ENCODE data around the gene CD300LF. TPM values are rescaled to one million over a fixed set of nuclear protein-coding genes. Genes with fewer than 3 reads are reported as not detected.

Gene CD300LF
- total RNA-seq, 1 experiment from 2014 or later: not detected

- no peak for DNase-seq (ENCODE audit: low spot score)
- in situ Hi-C loops (cut with HindIII; ENCODE audit: low sequenced_read_pairs): no loop called here
These were observed 58.0 kb downstream of the CD300LF start for GRCh38 chr17:74654742-74655141.

DNA sequence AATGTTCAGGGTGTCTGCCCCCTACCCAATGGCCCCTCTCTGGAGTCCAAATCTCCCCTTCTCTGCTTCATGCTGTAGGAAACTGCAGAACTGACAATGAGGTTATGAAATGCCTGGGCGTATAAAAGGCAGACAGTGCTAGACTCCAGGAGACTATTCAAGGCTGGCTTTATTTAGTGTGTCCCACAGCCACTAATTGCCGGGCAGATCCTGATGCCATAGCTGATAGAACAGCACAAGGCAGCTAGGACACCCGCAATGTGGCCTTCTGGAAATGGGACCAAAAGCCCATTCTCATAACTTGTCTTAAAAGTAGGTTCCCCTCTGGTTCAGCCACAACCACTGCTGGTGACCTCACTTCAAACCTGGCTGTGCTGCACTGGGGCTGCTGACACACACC lies 60.7 kb downstream of the CD300LF start:
- DNase-seq (ENCODE audit: low spot score): no peak
- in situ Hi-C loops (cut with HindIII; ENCODE audit: low sequenced_read_pairs): no loop called here

GRCh38 chr17:74649909-74650308 lies 62.8 kb downstream of the CD300LF start:
- no peak for DNase-seq (ENCODE audit: low spot score)
- in situ Hi-C loops (cut with HindIII; ENCODE audit: low sequenced_read_pairs): no loop called here

GRCh38 chr17:74647871-74648672 lies 64.7 kb downstream of the CD300LF start:
- DNase-seq (ENCODE audit: low spot score): no peak
- in situ Hi-C loops (cut with HindIII; ENCODE audit: low sequenced_read_pairs): no loop called here

- peak; percentile 40 for DNase-seq (ENCODE audit: low spot score)
- in situ Hi-C loops (cut with HindIII; ENCODE audit: low sequenced_read_pairs): no loop called here
These were observed 66.5 kb downstream of the CD300LF start for GRCh38 chr17:74646231-74646630.

- in situ Hi-C loops (cut with HindIII; ENCODE audit: low sequenced_read_pairs): no loop called here
- DNase-seq (ENCODE audit: low spot score): no peak
These were observed 67.7 kb downstream of the CD300LF start for GRCh38 chr17:74645010-74645409.

GRCh38 chr17:74644419-74644818 lies 68.3 kb downstream of the CD300LF start:
- DNase-seq (ENCODE audit: low spot score): no peak
- in situ Hi-C loops (cut with HindIII; ENCODE audit: low sequenced_read_pairs): no loop called here

Other genes starting within 250 kb of the CD300LF start
- not detected in 2 replicates for gene CD300A, start 246.3 kb downstream of the CD300LF start, total RNA-seq (2014; rRNA removed; shearing (Covaris generic))
- gene CD300LB, start 181.4 kb downstream of the CD300LF start, total RNA-seq (2014; rRNA removed; shearing (Covaris generic)): not detected in 2 replicates
- not detected in 2 replicates for gene CD300C, start 166.8 kb downstream of the CD300LF start, total RNA-seq (2014; rRNA removed; shearing (Covaris generic))
- gene CD300H, start 145.4 kb downstream of the CD300LF start, total RNA-seq (2014; rRNA removed; shearing (Covaris generic)): not detected in 2 replicates
- not detected in 2 replicates for gene CD300LD, start 120.6 kb downstream of the CD300LF start, total RNA-seq (2014; rRNA removed; shearing (Covaris generic))
- not detected in 2 replicates for gene CD300E, start 89.2 kb downstream of the CD300LF start, total RNA-seq (2014; rRNA removed; shearing (Covaris generic))
- 1.4 and 4.2 TPM in 2 replicates for gene RAB37, start 24.3 kb upstream of the CD300LF start, total RNA-seq (2014; rRNA removed; shearing (Covaris generic))
- 82.3 and 90.0 TPM in 2 replicates for gene NHERF1, start 35.7 kb upstream of the CD300LF start, total RNA-seq (2014; rRNA removed; shearing (Covaris generic))
- 31.0 and 32.7 TPM in 2 replicates for gene NAT9, start 63.4 kb upstream of the CD300LF start, total RNA-seq (2014; rRNA removed; shearing (Covaris generic))
- gene GRIN2C, start 147.0 kb upstream of the CD300LF start, total RNA-seq (2014; rRNA removed; shearing (Covaris generic)): 0.37 and 1.3 TPM in 2 replicates
- 120 and 154 TPM in 2 replicates for gene FDXR, start 160.1 kb upstream of the CD300LF start, total RNA-seq (2014; rRNA removed; shearing (Covaris generic))
- not detected in 2 replicates for gene FADS6, start 180.7 kb upstream of the CD300LF start, total RNA-seq (2014; rRNA removed; shearing (Covaris generic))
- 1.4 and 1.9 TPM in 2 replicates for gene USH1G, start 210.3 kb upstream of the CD300LF start, total RNA-seq (2014; rRNA removed; shearing (Covaris generic))
- gene OTOP2, start 211.3 kb upstream of the CD300LF start, total RNA-seq (2014; rRNA removed; shearing (Covaris generic)): not detected in 2 replicates
- gene OTOP3, start 223.0 kb upstream of the CD300LF start, total RNA-seq (2014; rRNA removed; shearing (Covaris generic)): not detected in 2 replicates